Fibroblast of mammary gland (primary cell): ENCODE results near the gene FAM184A.

ENCODE experiments used
- DNase-seq: peaks from one replicate; pipeline ENCODE4 v3.0.0-alpha.2; 2010; ENCODE audit warnings: low read depth
- H3K4me3 ChIP-seq: 2 replicates; pipeline ENCODE4 v1.5.1; 2011; ENCODE audit warnings: low read depth, mild to moderate bottlenecking, low read length, moderate library complexity; ENCODE audit not compliant: control insufficient read depth
- TF ChIP-seq, protein P1 (sequence below): conservative IDR thresholded peaks from 2 replicates; pipeline ENCODE4 v1.5.1; 2011; ENCODE audit warnings: low read depth, low read length, inconsistent platforms; ENCODE audit not compliant: control insufficient read depth, insufficient read depth

FAM184A gene

DNA sequence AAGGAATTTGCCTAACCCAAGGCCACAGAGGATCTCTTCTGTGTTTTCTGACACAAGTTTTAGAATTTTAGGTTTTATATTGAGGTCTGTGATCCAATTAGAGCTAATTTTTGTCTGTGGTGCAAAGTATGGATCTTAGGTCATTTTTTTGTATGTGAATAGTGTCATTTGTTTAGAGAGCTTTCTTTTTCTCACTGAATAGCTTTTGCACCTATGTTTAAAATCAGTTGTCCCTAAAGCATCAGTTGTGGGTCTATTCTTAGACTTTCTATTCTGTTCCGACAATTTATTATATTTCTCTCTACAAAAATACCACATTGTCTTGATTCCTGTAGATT is 143.2 kb downstream of the FAM184A start:
- TF ChIP-seq, protein P1, sequence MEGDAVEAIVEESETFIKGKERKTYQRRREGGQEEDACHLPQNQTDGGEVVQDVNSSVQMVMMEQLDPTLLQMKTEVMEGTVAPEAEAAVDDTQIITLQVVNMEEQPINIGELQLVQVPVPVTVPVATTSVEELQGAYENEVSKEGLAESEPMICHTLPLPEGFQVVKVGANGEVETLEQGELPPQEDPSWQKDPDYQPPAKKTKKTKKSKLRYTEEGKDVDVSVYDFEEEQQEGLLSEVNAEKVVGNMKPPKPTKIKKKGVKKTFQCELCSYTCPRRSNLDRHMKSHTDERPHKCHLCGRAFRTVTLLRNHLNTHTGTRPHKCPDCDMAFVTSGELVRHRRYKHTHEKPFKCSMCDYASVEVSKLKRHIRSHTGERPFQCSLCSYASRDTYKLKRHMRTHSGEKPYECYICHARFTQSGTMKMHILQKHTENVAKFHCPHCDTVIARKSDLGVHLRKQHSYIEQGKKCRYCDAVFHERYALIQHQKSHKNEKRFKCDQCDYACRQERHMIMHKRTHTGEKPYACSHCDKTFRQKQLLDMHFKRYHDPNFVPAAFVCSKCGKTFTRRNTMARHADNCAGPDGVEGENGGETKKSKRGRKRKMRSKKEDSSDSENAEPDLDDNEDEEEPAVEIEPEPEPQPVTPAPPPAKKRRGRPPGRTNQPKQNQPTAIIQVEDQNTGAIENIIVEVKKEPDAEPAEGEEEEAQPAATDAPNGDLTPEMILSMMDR = no peak
- H3K4me3 ChIP-seq = peak overlapping the region; percentile 66
- no peak for DNase-seq

DNA sequence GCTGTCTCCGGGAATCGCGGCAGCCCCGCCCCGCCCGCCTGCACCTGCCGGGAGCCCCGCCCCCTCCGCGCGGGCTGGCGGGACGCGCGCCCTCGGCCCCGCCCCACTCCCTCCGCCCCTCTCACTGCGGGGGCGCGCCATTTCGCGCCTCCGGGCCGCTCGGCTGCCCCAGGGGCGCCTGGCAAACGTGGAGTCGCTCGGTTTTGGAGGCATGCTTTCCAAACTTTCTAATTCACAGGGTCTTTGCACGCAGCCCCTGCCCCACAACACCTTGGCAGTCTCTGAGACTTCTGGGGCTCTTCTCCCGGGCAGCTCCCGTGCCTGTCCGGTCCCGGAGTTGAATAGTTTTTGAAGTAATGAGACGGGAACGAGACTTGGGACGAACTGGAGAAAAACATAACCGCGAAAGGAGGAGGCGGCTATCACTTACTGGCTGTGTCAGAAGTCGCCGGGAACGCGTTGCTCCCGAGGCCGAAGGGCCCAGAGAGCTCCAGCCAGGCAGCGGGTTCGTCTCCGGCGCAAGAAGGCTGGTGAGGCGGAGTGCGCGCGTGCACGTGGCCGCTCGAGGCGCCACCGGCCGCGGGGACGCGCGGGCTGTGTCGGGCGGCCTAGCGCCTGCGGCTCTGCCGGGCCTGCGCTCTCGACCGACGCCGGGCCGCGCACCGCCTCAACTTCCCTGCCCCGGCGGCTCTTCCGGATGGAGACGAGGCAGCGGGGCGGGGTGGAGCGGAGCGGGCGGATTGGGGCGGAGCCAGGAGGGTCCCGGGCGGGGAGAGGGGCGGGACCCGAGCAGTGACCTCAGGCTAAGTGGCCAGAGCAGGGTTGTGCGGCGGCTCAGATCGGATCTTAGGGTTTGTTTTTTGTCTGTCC is 143.8 kb downstream of the FAM184A start, which contains the start of gene MCM9:
Gene MCM9 (minus strand): TSS at position 699 of the 870 bp plus-strand sequence. CDS start 3,436 bp downstream, outside the sequence.
- TF ChIP-seq, protein P1 = no peak
- peak within 1 kb of the TSS; percentile 75 for H3K4me3 ChIP-seq
- DNase-seq = peak; percentile 79

DNA sequence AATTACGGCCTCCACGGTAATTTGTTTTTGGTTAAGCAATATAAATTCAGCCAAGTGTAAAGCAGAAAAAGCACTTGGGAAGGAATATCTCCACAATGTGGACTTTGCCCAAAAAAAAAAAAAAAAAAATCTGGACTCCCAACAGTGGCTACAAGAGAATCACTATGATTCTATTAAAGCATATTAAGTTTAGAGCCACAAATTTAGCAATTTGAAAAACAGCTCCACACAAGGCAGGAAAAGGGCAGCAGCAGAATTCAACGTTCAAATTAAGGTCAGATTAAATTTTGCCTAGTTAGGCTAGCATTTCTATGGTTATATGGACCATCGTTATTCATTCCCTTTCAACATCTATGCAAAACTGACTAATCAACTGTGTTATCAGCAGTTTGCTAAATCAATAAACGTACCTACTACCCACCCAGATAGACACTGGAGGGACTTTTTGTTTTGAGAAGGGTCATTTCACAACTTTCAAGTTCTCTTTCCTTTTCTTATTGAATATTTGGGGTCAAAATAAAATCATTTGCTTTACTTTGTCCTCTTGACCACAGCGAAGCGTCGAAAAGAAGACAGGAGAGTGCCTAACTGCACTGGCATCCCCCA is 144.5 kb downstream of the FAM184A start:
- TF ChIP-seq, protein P1 = no peak
- peak overlapping the region; percentile 58 for H3K4me3 ChIP-seq
- no peak for DNase-seq

DNA sequence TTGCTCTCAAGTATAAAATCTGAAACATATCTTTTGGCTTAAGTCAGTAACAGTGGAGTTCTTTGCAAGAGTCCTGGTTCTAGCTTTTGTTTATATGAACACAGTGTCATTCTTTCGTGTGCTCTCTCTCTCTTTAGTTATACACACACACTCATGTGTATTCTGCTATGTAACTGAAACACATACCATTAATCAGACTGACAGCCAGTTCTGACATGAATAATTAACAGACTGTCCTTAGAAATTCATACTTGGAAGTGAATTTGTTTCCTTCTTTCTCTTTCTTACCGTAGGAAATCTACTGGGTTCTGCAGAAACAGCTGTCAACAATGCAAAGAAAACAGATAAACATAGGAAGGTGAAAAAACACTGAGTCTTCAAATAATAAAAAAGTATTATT is 146.0 kb downstream of the FAM184A start:
- TF ChIP-seq, protein P1 = no peak
- no peak overlapping the region for H3K4me3 ChIP-seq
- DNase-seq = no peak

DNA sequence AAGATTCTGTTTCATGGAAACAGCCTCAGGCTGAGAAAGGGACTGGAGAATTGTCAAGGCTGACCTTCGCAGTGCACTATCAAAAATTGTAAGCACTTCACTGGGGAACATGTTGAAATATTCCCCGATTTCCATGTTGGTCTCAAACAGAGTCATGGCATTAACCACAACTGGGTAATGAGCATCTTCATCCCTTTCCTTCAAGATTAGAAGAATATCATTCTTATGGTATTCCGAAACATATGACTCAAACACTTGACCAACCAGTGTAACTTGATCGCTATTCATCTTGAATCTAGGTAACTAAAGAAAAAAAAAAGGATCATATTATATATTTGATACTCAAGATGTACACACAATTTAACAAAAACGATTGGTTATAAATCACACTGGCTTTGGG is 147.0 kb downstream of the FAM184A start:
- H3K4me3 ChIP-seq = no peak overlapping the region
- DNase-seq = no peak
- TF ChIP-seq, protein P1 = no peak

DNA sequence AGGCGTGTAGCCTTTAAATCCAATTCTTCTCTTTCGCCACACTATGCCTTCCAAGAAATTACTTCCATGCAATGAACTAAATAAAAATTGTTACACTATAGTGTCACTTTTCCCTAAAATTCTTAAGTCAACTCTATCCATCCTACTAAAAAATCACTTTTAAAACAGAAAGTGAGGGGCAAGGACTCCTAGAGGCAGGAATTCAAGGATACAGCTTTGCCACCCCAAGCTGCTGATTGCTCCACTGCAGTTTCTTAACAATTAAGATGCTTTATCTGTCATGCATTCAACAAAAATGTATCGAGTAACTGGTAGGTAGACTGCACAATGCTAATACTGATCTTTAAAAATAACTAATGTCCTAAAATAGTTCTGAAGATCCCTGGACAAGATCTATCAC is 147.8 kb downstream of the FAM184A start:
- TF ChIP-seq, protein P1 = peak; percentile 14
- no peak overlapping the region for H3K4me3 ChIP-seq
- DNase-seq = no peak
